IMR-90 (cell line): ENCODE data around the gene BAIAP2L1. TPM values are rescaled to one million over a fixed set of nuclear protein-coding genes. Genes with fewer than 3 reads are reported as not detected.

ENCODE experiments used
- ATAC-seq: fragments of 200-7000 bp; cut with Tn5 transposase; 2 replicates; pipeline ENCODE4 v1.9.1; 2020; ENCODE audit warnings: low read depth, mild to moderate bottlenecking, moderate library complexity
- BruUV-seq: library from RNA; stranded (reverse); fragments of 400-500 nt; replicated peaks from 2 replicates; lab custom pipeline; 2021; lab: Mats Ljungman, UMichigan
- CTCF ChIA-PET: fragments of 300-600 bp; formaldehyde crosslinking; extraction: SDS; loops from one replicate; lab custom pipeline; 2021; ENCODE audit warnings: antibody characterized with exemption; lab: Yijun Ruan, JAX
- POLR2A ChIA-PET: fragments of 300-600 bp; sonication (Branson Sonifier 250); formaldehyde crosslinking; loops from one replicate; lab custom pipeline; 2022; ENCODE audit warnings: antibody characterized with exemption; ENCODE audit not compliant: unreplicated experiment; lab: Charles Lee
- DNase-seq: peaks from one replicate; pipeline ENCODE4 v3.0.0; 2013
- H2AFZ ChIP-seq: replicated peaks from 2 replicates; pipeline ENCODE3; 2013; ENCODE audit warnings: low read length, mild to moderate bottlenecking; ENCODE audit not compliant: poor library complexity
- H2AK5ac ChIP-seq: 2 replicates; pipeline ENCODE4 v1.6.1; 2013; ENCODE audit warnings: low read depth, low read length, inconsistent platforms
- H2AK9ac ChIP-seq: replicated peaks from 2 replicates; pipeline ENCODE3; 2013; ENCODE audit warnings: mild to moderate bottlenecking, low read depth, low read length, moderate library complexity; ENCODE audit not compliant: poor library complexity
- H2BK120ac ChIP-seq: 2 replicates; pipeline ENCODE4 v1.6.1; 2013; ENCODE audit warnings: low read depth, low read length, inconsistent platforms
- H2BK15ac ChIP-seq: 3 replicates; pipeline ENCODE4 v1.6.1; 2013; ENCODE audit warnings: low read depth, low read length, inconsistent platforms
- H2BK20ac ChIP-seq: 2 replicates; pipeline ENCODE4 v1.6.1; 2013; ENCODE audit warnings: low read depth, mild to moderate bottlenecking, inconsistent platforms, low read length, moderate library complexity
- H2BK5ac ChIP-seq: 2 replicates; pipeline ENCODE4 v1.6.1; 2013; ENCODE audit warnings: mild to moderate bottlenecking, low read depth, low read length, inconsistent platforms; ENCODE audit not compliant: poor library complexity, severe bottlenecking
- H3K14ac ChIP-seq: replicated peaks from 2 replicates; pipeline ENCODE4 v1.6.1; 2013; ENCODE audit warnings: low read depth, low read length, inconsistent platforms
- H3K18ac ChIP-seq: 2 replicates; pipeline ENCODE4 v1.6.1; 2013; ENCODE audit warnings: low read depth, low read length, control low read depth
- H3K23ac ChIP-seq: 2 replicates; pipeline ENCODE4 v1.6.1; 2013; ENCODE audit warnings: low read depth, low read length, inconsistent platforms
- H3K27ac ChIP-seq: 2 replicates; pipeline ENCODE4 v1.5.1; 2013; ENCODE audit warnings: mild to moderate bottlenecking, control low read depth, low read length; ENCODE audit not compliant: insufficient read depth
- H3K27me3 ChIP-seq: 2 replicates; pipeline ENCODE4 v1.6.1; 2013; ENCODE audit warnings: low read length; ENCODE audit not compliant: control insufficient read depth, insufficient read depth
- H3K36me3 ChIP-seq: 2 replicates; pipeline ENCODE4 v1.6.1; 2013; ENCODE audit warnings: low read length, mixed read lengths; ENCODE audit not compliant: control insufficient read depth, insufficient read depth
- H3K4ac ChIP-seq: 2 replicates; pipeline ENCODE4 v1.6.1; 2013; ENCODE audit warnings: low read depth, low read length, inconsistent platforms
- H3K4me1 ChIP-seq: 2 replicates; pipeline ENCODE4 v1.6.1; 2013; ENCODE audit warnings: low read length, mixed read lengths; ENCODE audit not compliant: control insufficient read depth, insufficient read depth
- H3K4me2 ChIP-seq: 2 replicates; pipeline ENCODE4 v1.6.1; 2013; ENCODE audit warnings: low read depth, mild to moderate bottlenecking, control low read depth, low read length, moderate library complexity
- H3K4me3 ChIP-seq: 2 replicates; pipeline ENCODE4 v1.5.1; 2013; ENCODE audit warnings: low read depth, mild to moderate bottlenecking, control low read depth, low read length, moderate library complexity; ENCODE audit not compliant: insufficient read depth
- H3K56ac ChIP-seq: 2 replicates; pipeline ENCODE4 v1.6.1; 2013; ENCODE audit warnings: low read length, inconsistent platforms; ENCODE audit not compliant: insufficient read depth; ENCODE audit errors: extremely low read depth
- H3K79me1 ChIP-seq, 2 experiments: 2 replicates each; pipeline ENCODE4 v1.6.1; 2013; ENCODE audit warnings: low read length in 2 of 2, inconsistent platforms in 1 of 2, low read depth in 1 of 2
- H3K9ac ChIP-seq: 2 replicates; pipeline ENCODE4 v1.6.1; 2013; ENCODE audit warnings: low read depth, low read length, control low read depth
- H3K9me1 ChIP-seq: 2 replicates; pipeline ENCODE4 v1.6.1; 2013; ENCODE audit warnings: low read length, inconsistent platforms; ENCODE audit not compliant: insufficient read depth
- H3K9me3 ChIP-seq: 2 replicates; pipeline ENCODE4 v1.6.1; 2013; ENCODE audit warnings: low read length; ENCODE audit not compliant: control insufficient read depth, insufficient read depth
- H4K20me1 ChIP-seq: 2 replicates; pipeline ENCODE4 v1.6.1; 2013; ENCODE audit warnings: low read length, inconsistent platforms; ENCODE audit not compliant: insufficient read depth
- H4K5ac ChIP-seq: 2 replicates; pipeline ENCODE4 v1.6.1; 2013; ENCODE audit warnings: mild to moderate bottlenecking, low read depth, low read length, control low read depth
- H4K8ac ChIP-seq, 2 experiments: 2 replicates each; pipeline ENCODE4 v1.6.1; 2013; ENCODE audit warnings: low read depth in 2 of 2, low read length in 2 of 2, control low read depth in 1 of 2, inconsistent platforms in 1 of 2
- H4K91ac ChIP-seq: 2 replicates; pipeline ENCODE4 v1.6.1; 2013; ENCODE audit warnings: low read depth, low read length, inconsistent platforms; ENCODE audit not compliant: insufficient read depth
- CEBPB ChIP-seq: IDR thresholded peaks from 2 replicates; pipeline ENCODE4 v1.6.1; 2012; ENCODE audit warnings: low read depth, low read length, improper control_type of control experiment
- CHD1 ChIP-seq: IDR thresholded peaks from 2 replicates; pipeline ENCODE4 v1.6.1; 2012; ENCODE audit warnings: low read depth, low read length, improper control_type of control experiment
- CTCF ChIP-seq: conservative IDR thresholded peaks from 2 replicates; pipeline ENCODE4 v1.5.1; 2012; ENCODE audit warnings: mild to moderate bottlenecking, low read depth, low read length, improper control_type of control experiment
- ELK1 ChIP-seq: fragments of 150-350 bp; IDR thresholded peaks from 2 replicates; pipeline ENCODE4 v1.6.1; 2016; ENCODE audit warnings: low read depth, mild to moderate bottlenecking, low read length, moderate library complexity, borderline replicate concordance
- FOS ChIP-seq: fragments of 150-350 bp; IDR thresholded peaks from 2 replicates; pipeline ENCODE4 v1.6.1; 2016; ENCODE audit warnings: low read depth, low read length
- MAFK ChIP-seq: IDR thresholded peaks from 2 replicates; pipeline ENCODE4 v1.6.1; 2012; ENCODE audit warnings: low read depth, low read length, improper control_type of control experiment
- MAZ ChIP-seq: IDR thresholded peaks from 2 replicates; pipeline ENCODE4 v1.6.1; 2012; ENCODE audit warnings: low read depth, mild to moderate bottlenecking, low read length, improper control_type of control experiment, moderate library complexity, borderline replicate concordance
- MXI1 ChIP-seq: IDR thresholded peaks from 2 replicates; pipeline ENCODE4 v1.6.1; 2012; ENCODE audit warnings: low read depth, mild to moderate bottlenecking, low read length, moderate library complexity, borderline replicate concordance
- NFE2L2 ChIP-seq: fragments of 150-350 bp; IDR thresholded peaks from 2 replicates; pipeline ENCODE4 v1.6.1; 2016; ENCODE audit warnings: low read depth, mild to moderate bottlenecking, low read length
- RAD21 ChIP-seq: IDR thresholded peaks from 2 replicates; pipeline ENCODE4 v1.6.1; 2012; ENCODE audit warnings: low read length, improper control_type of control experiment
- RCOR1 ChIP-seq: IDR thresholded peaks from 2 replicates; pipeline ENCODE4 v1.6.1; 2012; ENCODE audit warnings: mild to moderate bottlenecking, low read length, improper control_type of control experiment; ENCODE audit not compliant: insufficient replicate concordance
- RFX5 ChIP-seq: IDR thresholded peaks from 2 replicates; pipeline ENCODE4 v1.8.0; 2012; ENCODE audit warnings: low read depth, mild to moderate bottlenecking, low read length, moderate library complexity
- SMC3 ChIP-seq: fragments of 150-350 bp; IDR thresholded peaks from 2 replicates; pipeline ENCODE4 v1.6.1; 2016; ENCODE audit warnings: low read depth, mild to moderate bottlenecking, antibody characterized with exemption, low read length, moderate library complexity
- USF2 ChIP-seq: fragments of 150-350 bp; IDR thresholded peaks from 2 replicates; pipeline ENCODE4 v1.6.1; 2017; ENCODE audit warnings: mild to moderate bottlenecking, antibody characterized with exemption, low read length, low read depth
- WGBS, 2 experiments: methylation state at CpG; one replicate each; pipeline versions ENCODE4 v1.1.5 to v1.1.7; 2013; ENCODE audit warnings: missing lambda C conversion rate in 2 of 2; ENCODE audit not compliant: insufficient read length in 1 of 2; ENCODE audit errors: extremely low coverage in 2 of 2; 5-methylcytosine and 5-hydroxymethylcytosine counted together
- dilution Hi-C: fragments of 300-500 bp; cut with HindIII; formaldehyde crosslinking; loops from one replicate; pipeline ENCODE4 v1.14.3; 2018; ENCODE audit warnings: low sequenced_read_pairs; ENCODE audit not compliant: unreplicated experiment
- in situ Hi-C: fragments of 300-500 bp; cut with MboI; formaldehyde crosslinking; loops from 3 replicates; pipeline ENCODE4 v1.14.3; 2019; ENCODE audit warnings: low sequenced_read_pairs, inconsistent platforms, mixed read lengths
- intact Hi-C: fragments of 100-400 bp; cut with micrococcal nuclease; formaldehyde crosslinking; loops from 2 replicates; pipeline ENCODE4 v1.10.0; 2022
- polyA plus RNA-seq, 3 experiments: library from polyadenylated mRNA; depleted of rRNA; stranded (reverse); fragments of >200 nt; gene quantifications; 2 replicates each; pipeline ENCODE4 v1.2.3, GENCODE V29; 2012; ENCODE audit warnings: low replicate concordance in 1 of 3
- total RNA-seq: library from RNA; depleted of rRNA; stranded (reverse); fragments of >200 nt; gene quantifications from 2 replicates; pipeline ENCODE4 v1.2.3, GENCODE V29; 2012

Gene BAIAP2L1
- total and polyA plus RNA-seq, 2 of the 4 experiments (the other 2 are of a cell fraction) = 2.2 to 6.0 TPM

GRCh38 chr7:98364220-98364619, 36.7 kb downstream of the BAIAP2L1 start:
- in situ Hi-C loops (no loop called here), dilution Hi-C loops (no loop called here), intact Hi-C loops (no loop called here)
- Histone ChIP-seq H2BK15ac (no peak overlapping the region), H3K27me3 (no peaks in the 10 kb centered on the region), H4K20me1 (no peaks in the 10 kb centered on the region), H2BK120ac (no peak overlapping the region), H3K4me1 (peaks cover 2% of the 10 kb centered on the region; the same call in 1 of the 2 replicates), H3K36me3 (no peaks in the 10 kb centered on the region), H3K9me3 (no peaks in the 10 kb centered on the region), H3K9ac (no peak overlapping the region), H3K9me1 (no peaks in the 10 kb centered on the region), H4K5ac (no peak overlapping the region), H3K56ac (no peak overlapping the region), H3K14ac (no peak overlapping the region), H2BK5ac (no peak overlapping the region), H3K4ac (no peak overlapping the region), H2AK9ac (no peak overlapping the region), H3K4me2 (no peak overlapping the region), H2AFZ (no peak overlapping the region), H2AK5ac (no peak overlapping the region), H4K8ac (no peak overlapping the region), H3K79me1 (peaks cover 0 to 12% of the 10 kb centered on the region in 2 experiments; a peak in 2 of 4 replicates), H3K18ac (no peak overlapping the region), H3K4me3 (no peak overlapping the region), H4K91ac (no peak overlapping the region), H3K23ac (no peak overlapping the region), H2BK20ac (no peak overlapping the region), H3K27ac (no peak overlapping the region)
- CTCF ChIA-PET = no interaction called here
- ATAC-seq (no peak), DNase-seq (no peak)
- TF ChIP-seq RAD21 = no peak
- TF ChIP-seq NFE2L2 = no peak
- no peak for TF ChIP-seq CHD1
- no peak for TF ChIP-seq CTCF
- no peak for TF ChIP-seq MAZ
- TF ChIP-seq FOS = no peak
- TF ChIP-seq SMC3 = no peak
- no peak for TF ChIP-seq CEBPB
- no peak for TF ChIP-seq ELK1
- TF ChIP-seq MAFK = no peak
- TF ChIP-seq RCOR1 = no peak
- TF ChIP-seq MXI1 = no peak
- no peak for TF ChIP-seq RFX5
- no peak for TF ChIP-seq USF2
- POLR2A ChIA-PET = no interaction called here
- no TSS peak for BruUV-seq
- no CpG with 5 or more reads among the region's 8 CpGs for WGBS, 2 experiments
